K562 (cell line): ENCODE data around the gene FAR2. TPM values are rescaled to one million over a fixed set of nuclear protein-coding genes. Genes with fewer than 3 reads are reported as not detected.

ENCODE experiments used
- ATAC-seq: fragments of 200-7000 bp; cut with Tn5 transposase; 3 replicates; pipeline ENCODE4 v1.9.1; 2020; ENCODE audit warnings: moderate library complexity
- BruUV-seq: library from RNA; stranded (reverse); fragments of 400-500 nt; replicated peaks from 2 replicates; lab custom pipeline; 2021; lab: Mats Ljungman, UMichigan
- CTCF ChIA-PET: fragments of 300-600 bp; formaldehyde crosslinking; extraction: SDS; loops from one replicate; lab custom pipeline; 2021; ENCODE audit warnings: low intra/inter-chr PET ratio; lab: Yijun Ruan, JAX
- POLR2A ChIA-PET: fragments of 300-600, 350-650 bp; sonication (Branson Sonifier 250); formaldehyde crosslinking; extraction: SDS; loops from one replicate; lab custom pipeline; 2021; ENCODE audit warnings: antibody characterized with exemption, inconsistent platforms; lab: Yijun Ruan, JAX
- DNase-seq, 4 experiments: peaks; one replicate each; pipeline versions ENCODE4 v3.0.0 to v3.0.0-alpha.2; 2011 to 2018; ENCODE audit warnings: low spot score in 3 of 4, mixed read lengths in 3 of 4; ENCODE audit errors: extremely low read depth in 1 of 4
- FAIRE-seq: peaks from 2 replicates; lab custom pipeline; 2011; peaks lifted over from hg19 to GRCh38; lab: Jason Lieb, UNC
- H2AFZ ChIP-seq: 2 replicates; pipeline ENCODE4 v1.6.0; 2011; ENCODE audit warnings: low read depth, low read length, control low read depth, inconsistent platforms
- H3K27ac ChIP-seq: fragments of 200-600 bp; 3 replicates; pipeline ENCODE4 v1.8.0; 2011; ENCODE audit warnings: low read depth, mild to moderate bottlenecking, control low read depth, inconsistent platforms, low read length, moderate library complexity, mixed read lengths; ENCODE audit errors: extremely low read depth
- H3K27me3 ChIP-seq, 2 experiments: fragments of 300-600 bp in 1 of 2; 2 replicates in 1 of 2; 3 replicates in 1 of 2; pipeline versions ENCODE4 v1.6.0 to v1.8.0; 2011; ENCODE audit warnings: inconsistent platforms in 2 of 2, low read length in 2 of 2, mild to moderate bottlenecking in 1 of 2, mixed read lengths in 1 of 2, moderate library complexity in 1 of 2; ENCODE audit not compliant: control insufficient read depth in 2 of 2, insufficient read depth in 2 of 2
- H3K36me3 ChIP-seq: fragments of 300-600 bp; 3 replicates; pipeline ENCODE4 v1.8.0; 2011; ENCODE audit warnings: mild to moderate bottlenecking, low read length, inconsistent platforms; ENCODE audit not compliant: control insufficient read depth, insufficient read depth
- H3K4me1 ChIP-seq, 2 experiments: fragments of 200-600 bp in 1 of 2; replicated peaks in 1 of 2; 2 replicates in 1 of 2; 3 replicates in 1 of 2; pipeline versions ENCODE4 v1.5.1 to v1.8.0; 2011; ENCODE audit warnings: inconsistent platforms in 2 of 2, low read length in 2 of 2, mild to moderate bottlenecking in 1 of 2, mixed read lengths in 1 of 2, moderate library complexity in 1 of 2; ENCODE audit not compliant: control insufficient read depth in 2 of 2, insufficient read depth in 2 of 2
- H3K4me2 ChIP-seq: 2 replicates; pipeline ENCODE4 v1.6.1; 2011; ENCODE audit warnings: low read length, control low read depth, inconsistent platforms, mixed read lengths; ENCODE audit not compliant: insufficient read depth
- H3K4me3 ChIP-seq: fragments of 200-600 bp; sonication (generic), shearing (Covaris generic); 2 replicates; pipeline ENCODE4 v1.5.1; 2016; ENCODE audit warnings: control low read depth, inconsistent platforms
- H3K79me2 ChIP-seq: fragments of 200-600 bp; 3 replicates; pipeline ENCODE4 v1.8.0; 2011; ENCODE audit warnings: low read length, inconsistent platforms; ENCODE audit not compliant: control insufficient read depth, insufficient read depth
- H3K9ac ChIP-seq, 2 experiments: 2 replicates each; pipeline versions ENCODE4 v1.6.0 to v1.6.1; 2011; ENCODE audit warnings: low read depth in 2 of 2, low read length in 2 of 2, control low read depth in 1 of 2, inconsistent platforms in 1 of 2, mild to moderate bottlenecking in 1 of 2, mixed read lengths in 1 of 2; ENCODE audit not compliant: insufficient read depth in 1 of 2
- H3K9me1 ChIP-seq: one replicate; pipeline ENCODE4 v1.6.0; 2011; ENCODE audit warnings: inconsistent platforms, mild to moderate bottlenecking, low read length, moderate library complexity; ENCODE audit not compliant: control insufficient read depth, insufficient read depth
- H3K9me3 ChIP-seq: replicated peaks from 2 replicates; pipeline ENCODE4 v1.5.1; 2011; ENCODE audit warnings: low read depth, low read length, inconsistent platforms; ENCODE audit not compliant: control insufficient read depth, insufficient read depth
- H4K20me1 ChIP-seq: replicated peaks from 2 replicates; pipeline ENCODE4 v1.6.1; 2011; ENCODE audit warnings: low read length, inconsistent platforms, mixed read lengths; ENCODE audit not compliant: control insufficient read depth, insufficient read depth
- CC2D1A ChIP-seq: fragments of 450-650 bp; IDR thresholded peaks from 2 replicates; pipeline ENCODE4 v1.6.1; 2017; ENCODE audit warnings: mild to moderate bottlenecking
- CEBPB ChIP-seq: fragments of 450-650 bp; IDR thresholded peaks from 2 replicates; pipeline ENCODE4 v1.6.1; 2016; ENCODE audit warnings: missing genetic modification characterization, missing compliant biosample characterization
- ESRRA ChIP-seq: fragments of 450-650 bp; IDR thresholded peaks from 2 replicates; pipeline ENCODE4 v1.6.1; 2014; ENCODE audit warnings: low read depth, mild to moderate bottlenecking, moderate library complexity, borderline replicate concordance
- L3MBTL2 ChIP-seq: fragments of 450-650 bp; IDR thresholded peaks from 2 replicates; pipeline ENCODE4 v1.6.1; 2016; ENCODE audit warnings: mild to moderate bottlenecking, moderate library complexity
- MYBL2 ChIP-seq, 2 experiments: fragments of 450-650 bp in 1 of 2; sonication (generic) in 1 of 2; formaldehyde crosslinking in 1 of 2; IDR thresholded peaks; 2 replicates each; pipeline versions ENCODE4 v1.6.1 to v1.8.1; 2017 to 2022; ENCODE audit warnings: borderline replicate concordance in 1 of 2, inconsistent platforms in 1 of 2, low read depth in 1 of 2, mild to moderate bottlenecking in 1 of 2, missing genetic modification reagents in 1 of 2, moderate library complexity in 1 of 2
- NFYB ChIP-seq: IDR thresholded peaks from 2 replicates; pipeline ENCODE4 v1.6.1; 2011; ENCODE audit warnings: mild to moderate bottlenecking, moderate library complexity; ENCODE audit not compliant: insufficient read length; ENCODE audit errors: extremely low read depth
- SMAD4 ChIP-seq: fragments of 250-450 bp; sonication (Bioruptor Pico); conservative IDR thresholded peaks from 2 replicates; pipeline ENCODE4 v1.8.0; 2021; ENCODE audit warnings: inconsistent platforms, mild to moderate bottlenecking, moderate library complexity
- STAT5A ChIP-seq: IDR thresholded peaks from 2 replicates; pipeline ENCODE4 v1.6.1; 2012; ENCODE audit warnings: low read length, inconsistent platforms, borderline replicate concordance
- ZNF140 ChIP-seq: fragments of 250-450 bp; sonication (Bioruptor Pico); IDR thresholded peaks from 2 replicates; pipeline ENCODE4 v1.8.0; 2021; ENCODE audit warnings: moderate library complexity, mild to moderate bottlenecking, inconsistent platforms
- in situ Hi-C: fragments of 300-500 bp; cut with MboI; formaldehyde crosslinking; loops from 4 replicates; pipeline ENCODE4 v1.15.0; 2018; ENCODE audit warnings: inconsistent platforms, mixed read lengths
- intact Hi-C: fragments of 100-400 bp; cut with micrococcal nuclease; formaldehyde crosslinking; loops from 2 replicates; pipeline ENCODE4 v1.14.2; 2022
- polyA plus RNA-seq, 8 experiments: library from polyadenylated mRNA; depleted of rRNA in 4 of 8; stranded (reverse) in 5 of 8; unstranded in 3 of 8; fragments of >200 nt; fragmentation: Nextera tagmentation in 2 of 8; fragmentation: Illumina TruSeq in 1 of 8; extraction: Ambion mirVana in 2 of 8; extraction: Trizol in 1 of 8; gene quantifications; 2 replicates each; pipeline versions ENCODE4 v1.2.1 to v1.2.3, GENCODE V29; 2011 to 2014; ENCODE audit warnings: inconsistent platforms in 1 of 8, missing spikeins in 1 of 8
- total RNA-seq, 7 experiments: library from RNA; depleted of rRNA in 6 of 7; stranded (reverse); fragments of >200 nt in 6 of 7; fragmentation: Illumina TruSeq in 2 of 7; extraction: Trizol in 2 of 7; gene quantifications; 2 replicates each; pipeline versions ENCODE4 v1.2.1 to v1.2.3, GENCODE V29; 2011 to 2021; ENCODE audit warnings: low replicate concordance in 1 of 7
- TF ChIP-seq, protein P1 (sequence below): fragments of 450-650 bp; formaldehyde crosslinking; IDR thresholded peaks from 2 replicates; pipeline ENCODE4 v1.4.0; 2020; ENCODE audit warnings: mild to moderate bottlenecking, moderate library complexity
- TF ChIP-seq, protein P2 (sequence below): IDR thresholded peaks from 2 replicates; pipeline ENCODE4 v1.6.1; 2014; ENCODE audit warnings: antibody characterized with exemption
- TF ChIP-seq, protein P3 (sequence below): fragments of 450-650 bp; IDR thresholded peaks from 2 replicates; pipeline ENCODE4 v1.6.1; 2016; ENCODE audit warnings: missing biosample characterization, missing genetic modification characterization

Gene FAR2
- total and polyA plus RNA-seq, 9 of the 15 experiments (the other 6 are each of a cell fraction or from before 2014, with no cell fraction given) = 5.0 to 13.4 (median 8.5) TPM

DNA sequence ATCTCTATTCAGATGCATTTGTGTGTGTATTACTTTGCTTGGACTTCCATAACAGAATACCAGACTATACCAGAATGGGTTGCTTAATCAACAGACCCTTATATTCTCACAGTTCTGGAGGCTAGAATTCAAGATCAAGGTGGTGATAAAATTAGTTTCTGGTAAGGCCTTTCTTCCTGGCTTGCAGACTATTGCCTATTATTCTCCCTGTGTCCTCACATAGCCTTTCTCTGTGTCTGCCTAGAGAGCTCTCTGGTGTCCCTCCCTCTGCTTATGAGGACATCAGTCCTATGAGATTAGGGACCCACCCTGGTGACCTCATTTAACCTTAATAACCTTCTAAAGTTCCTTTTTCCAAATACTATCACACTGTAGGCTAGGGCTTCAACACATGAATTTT is 106.0 kb downstream of the FAR2 start:
- Histone ChIP-seq H3K9ac (no peak overlapping the region), H4K20me1 (no peaks in the 10 kb centered on the region), H3K27me3 (no peaks in the 10 kb centered on the region), H3K4me3 (no peak overlapping the region), H3K9me1 (no peaks in the 10 kb centered on the region), H3K79me2 (no peaks in the 10 kb centered on the region), H3K9me3 (no peaks in the 10 kb centered on the region), H3K4me1 (no peaks in the 10 kb centered on the region; a peak in 1 of 5 replicates), H2AFZ (no peak overlapping the region), H3K27ac (no peak overlapping the region), H3K4me2 (no peak overlapping the region), H3K36me3 (no peaks in the 10 kb centered on the region)
- ChIA-PET CTCF (no interaction called here), POLR2A (no interaction called here)
- no peak for DNase-seq
- intact Hi-C loops = no loop called here
- in situ Hi-C loops = no loop called here
- FAIRE-seq = no peak
- no peak for ATAC-seq
- no TSS peak for BruUV-seq
- TF ChIP-seq ESRRA (peak; percentile 87), SMAD4 (CRISPR knock-in tag) (0 out of 2 replicates have a peak, but pooled peaks have one; percentile 20), CC2D1A (no peak), STAT5A (no peak), L3MBTL2 (0 out of 2 replicates have a peak, but pooled peaks have one; percentile 49), CEBPB (tag) (peak; percentile 76), NFYB (no peak), ZNF140 (no peak), MYBL2 (IDR thresholded peaks at IDR 0.05; ENCODE audit: low read depth) (no peak), MYBL2 (CRISPR knock-in tag; IDR thresholded peaks at IDR 0.05; ENCODE audit: borderline replicate concordance) (no peak)
- TF ChIP-seq, protein P1, sequence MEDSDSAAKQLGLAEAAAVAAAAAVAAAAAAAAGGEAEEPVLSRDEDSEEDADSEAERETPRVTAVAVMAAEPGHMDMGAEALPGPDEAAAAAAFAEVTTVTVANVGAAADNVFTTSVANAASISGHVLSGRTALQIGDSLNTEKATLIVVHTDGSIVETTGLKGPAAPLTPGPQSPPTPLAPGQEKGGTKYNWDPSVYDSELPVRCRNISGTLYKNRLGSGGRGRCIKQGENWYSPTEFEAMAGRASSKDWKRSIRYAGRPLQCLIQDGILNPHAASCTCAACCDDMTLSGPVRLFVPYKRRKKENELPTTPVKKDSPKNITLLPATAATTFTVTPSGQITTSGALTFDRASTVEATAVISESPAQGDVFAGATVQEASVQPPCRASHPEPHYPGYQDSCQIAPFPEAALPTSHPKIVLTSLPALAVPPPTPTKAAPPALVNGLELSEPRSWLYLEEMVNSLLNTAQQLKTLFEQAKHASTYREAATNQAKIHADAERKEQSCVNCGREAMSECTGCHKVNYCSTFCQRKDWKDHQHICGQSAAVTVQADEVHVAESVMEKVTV (CRISPR knock-in tag) = no peak
- TF ChIP-seq, protein P2, sequence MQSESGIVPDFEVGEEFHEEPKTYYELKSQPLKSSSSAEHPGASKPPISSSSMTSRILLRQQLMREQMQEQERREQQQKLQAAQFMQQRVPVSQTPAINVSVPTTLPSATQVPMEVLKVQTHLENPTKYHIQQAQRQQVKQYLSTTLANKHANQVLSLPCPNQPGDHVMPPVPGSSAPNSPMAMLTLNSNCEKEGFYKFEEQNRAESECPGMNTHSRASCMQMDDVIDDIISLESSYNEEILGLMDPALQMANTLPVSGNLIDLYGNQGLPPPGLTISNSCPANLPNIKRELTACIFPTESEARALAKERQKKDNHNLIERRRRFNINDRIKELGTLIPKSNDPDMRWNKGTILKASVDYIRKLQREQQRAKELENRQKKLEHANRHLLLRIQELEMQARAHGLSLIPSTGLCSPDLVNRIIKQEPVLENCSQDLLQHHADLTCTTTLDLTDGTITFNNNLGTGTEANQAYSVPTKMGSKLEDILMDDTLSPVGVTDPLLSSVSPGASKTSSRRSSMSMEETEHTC = no peak
- TF ChIP-seq, protein P3, sequence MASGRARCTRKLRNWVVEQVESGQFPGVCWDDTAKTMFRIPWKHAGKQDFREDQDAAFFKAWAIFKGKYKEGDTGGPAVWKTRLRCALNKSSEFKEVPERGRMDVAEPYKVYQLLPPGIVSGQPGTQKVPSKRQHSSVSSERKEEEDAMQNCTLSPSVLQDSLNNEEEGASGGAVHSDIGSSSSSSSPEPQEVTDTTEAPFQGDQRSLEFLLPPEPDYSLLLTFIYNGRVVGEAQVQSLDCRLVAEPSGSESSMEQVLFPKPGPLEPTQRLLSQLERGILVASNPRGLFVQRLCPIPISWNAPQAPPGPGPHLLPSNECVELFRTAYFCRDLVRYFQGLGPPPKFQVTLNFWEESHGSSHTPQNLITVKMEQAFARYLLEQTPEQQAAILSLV = no peak
